OCI-LY3 (cell line): ENCODE results near the gene MLF2.

ENCODE experiments used
- CTCF ChIP-seq: fragments of 200-600, 300-600 bp; sonication (generic); IDR thresholded peaks from 2 replicates; pipeline ENCODE4 v1.5.1; 2014; ENCODE audit warnings: antibody characterized with exemption, low read length, low read depth
- EZH2phosphoT487 ChIP-seq: fragments of 200-600 bp; shearing (Covaris generic); IDR thresholded peaks from 2 replicates; pipeline ENCODE4 v1.6.1; 2018; ENCODE audit warnings: antibody characterized with exemption, mixed run types, low read depth

GRCh38 chr12:6708960-6709394, 44.0 kb downstream of the MLF2 start:
- no peak for TF ChIP-seq CTCF
- TF ChIP-seq EZH2phosphoT487 = no peak
